ENCODE results near the gene PPT1.

Gene PPT1

GRCh38 chr1:40081871-40082270 lies 15.2 kb downstream of the PPT1 start:
- Histone ChIP-seq H3K4me3 (ENCODE audit: low read length) (no peak overlapping the region), H3K9ac (ENCODE audit: low read length) (no peak overlapping the region), H3K4me1 (ENCODE audit: control insufficient read depth, insufficient read depth, low read length) (no peaks in the 10 kb centered on the region), H3K36me3 (ENCODE audit: control insufficient read depth, insufficient read depth, low read length) (no peaks in the 10 kb centered on the region), H3K9me3 (ENCODE audit: control insufficient read depth, low read length) (no peaks in the 10 kb centered on the region), H3K27me3 (ENCODE audit: control insufficient read depth, insufficient read depth, low read length) (no peaks in the 10 kb centered on the region)

GRCh38 chr1:40079774-40080400 lies 17.2 kb downstream of the PPT1 start:
- H3K36me3 ChIP-seq (ENCODE audit: control insufficient read depth, insufficient read depth, low read length), result no peaks in the 10 kb centered on the region
- H3K4me1 ChIP-seq (ENCODE audit: control insufficient read depth, insufficient read depth, low read length), result no peaks in the 10 kb centered on the region
- no peaks in the 10 kb centered on the region for H3K9me3 ChIP-seq (ENCODE audit: control insufficient read depth, low read length)
- no peak overlapping the region for H3K4me3 ChIP-seq (ENCODE audit: low read length)
- H3K27me3 ChIP-seq (ENCODE audit: control insufficient read depth, insufficient read depth, low read length), result no peaks in the 10 kb centered on the region
- no peak overlapping the region for H3K9ac ChIP-seq (ENCODE audit: low read length)

GRCh38 chr1:40078512-40079333 lies 18.3 kb downstream of the PPT1 start:
- Histone ChIP-seq H3K4me3 (ENCODE audit: low read length) (no peak overlapping the region), H3K36me3 (ENCODE audit: control insufficient read depth, insufficient read depth, low read length) (no peaks in the 10 kb centered on the region), H3K4me1 (ENCODE audit: control insufficient read depth, insufficient read depth, low read length) (no peaks in the 10 kb centered on the region), H3K9ac (ENCODE audit: low read length) (no peak overlapping the region), H3K9me3 (ENCODE audit: control insufficient read depth, low read length) (no peaks in the 10 kb centered on the region), H3K27me3 (ENCODE audit: control insufficient read depth, insufficient read depth, low read length) (no peaks in the 10 kb centered on the region)

GRCh38 chr1:40076895-40077312 lies 20.1 kb downstream of the PPT1 start:
- Histone ChIP-seq H3K4me3 (ENCODE audit: low read length) (no peak overlapping the region), H3K36me3 (ENCODE audit: control insufficient read depth, insufficient read depth, low read length) (peaks cover 2% of the 10 kb centered on the region), H3K9me3 (ENCODE audit: control insufficient read depth, low read length) (no peaks in the 10 kb centered on the region)

GRCh38 chr1:40075266-40075665 lies 21.8 kb downstream of the PPT1 start:
- Histone ChIP-seq H3K27me3 (ENCODE audit: control insufficient read depth, insufficient read depth, low read length) (no peaks in the 10 kb centered on the region), H3K9me3 (ENCODE audit: control insufficient read depth, low read length) (no peaks in the 10 kb centered on the region), H3K36me3 (ENCODE audit: control insufficient read depth, insufficient read depth, low read length) (peaks cover 12% of the 10 kb centered on the region), H3K4me1 (ENCODE audit: control insufficient read depth, insufficient read depth, low read length) (no peaks in the 10 kb centered on the region), H3K4me3 (ENCODE audit: low read length) (no peak overlapping the region), H3K9ac (ENCODE audit: low read length) (no peak overlapping the region)

More at GRCh38 chr1:40076895-40077312, 20.1 kb downstream of the PPT1 start:
- Histone ChIP-seq H3K27me3 (ENCODE audit: control insufficient read depth, insufficient read depth, low read length) (no peaks in the 10 kb centered on the region), H3K4me1 (ENCODE audit: control insufficient read depth, insufficient read depth, low read length) (no peaks in the 10 kb centered on the region), H3K9ac (ENCODE audit: low read length) (no peak overlapping the region)

GRCh38 chr1:40073062-40073461 lies 24.0 kb downstream of the PPT1 start:
- no peak overlapping the region for H3K4me3 ChIP-seq (ENCODE audit: low read length)
- H3K27me3 ChIP-seq (ENCODE audit: control insufficient read depth, insufficient read depth, low read length), result no peaks in the 10 kb centered on the region
- peaks cover 16% of the 10 kb centered on the region for H3K36me3 ChIP-seq (ENCODE audit: control insufficient read depth, insufficient read depth, low read length)
- no peak overlapping the region for H3K9ac ChIP-seq (ENCODE audit: low read length)
- H3K4me1 ChIP-seq (ENCODE audit: control insufficient read depth, insufficient read depth, low read length), result no peaks in the 10 kb centered on the region
- no peaks in the 10 kb centered on the region for H3K9me3 ChIP-seq (ENCODE audit: control insufficient read depth, low read length)

- Histone ChIP-seq H3K9ac (ENCODE audit: low read length) (no peak overlapping the region), H3K27me3 (ENCODE audit: control insufficient read depth, insufficient read depth, low read length) (no peaks in the 10 kb centered on the region), H3K4me3 (ENCODE audit: low read length) (no peak overlapping the region), H3K4me1 (ENCODE audit: control insufficient read depth, insufficient read depth, low read length) (no peaks in the 10 kb centered on the region), H3K36me3 (ENCODE audit: control insufficient read depth, insufficient read depth, low read length) (peaks cover 16% of the 10 kb centered on the region), H3K9me3 (ENCODE audit: control insufficient read depth, low read length) (no peaks in the 10 kb centered on the region)
These were observed 24.9 kb downstream of the PPT1 start for GRCh38 chr1:40072142-40072541.

GRCh38 chr1:40067851-40068250 lies 29.2 kb downstream of the PPT1 start:
- no peak overlapping the region for H3K9ac ChIP-seq (ENCODE audit: low read length)
- H3K4me1 ChIP-seq (ENCODE audit: control insufficient read depth, insufficient read depth, low read length), result no peaks in the 10 kb centered on the region
- no peaks in the 10 kb centered on the region for H3K9me3 ChIP-seq (ENCODE audit: control insufficient read depth, low read length)
- H3K36me3 ChIP-seq (ENCODE audit: control insufficient read depth, insufficient read depth, low read length), result peaks cover 24% of the 10 kb centered on the region
- no peaks in the 10 kb centered on the region for H3K27me3 ChIP-seq (ENCODE audit: control insufficient read depth, insufficient read depth, low read length)
- H3K4me3 ChIP-seq (ENCODE audit: low read length), result no peak overlapping the region

- Histone ChIP-seq H3K9me3 (ENCODE audit: control insufficient read depth, low read length) (no peaks in the 10 kb centered on the region), H3K36me3 (ENCODE audit: control insufficient read depth, insufficient read depth, low read length) (peaks cover 23% of the 10 kb centered on the region), H3K4me3 (ENCODE audit: low read length) (no peak overlapping the region), H3K27me3 (ENCODE audit: control insufficient read depth, insufficient read depth, low read length) (no peaks in the 10 kb centered on the region), H3K9ac (ENCODE audit: low read length) (no peak overlapping the region), H3K4me1 (ENCODE audit: control insufficient read depth, insufficient read depth, low read length) (no peaks in the 10 kb centered on the region)
These were observed 30.0 kb downstream of the PPT1 start for GRCh38 chr1:40067023-40067422.

GRCh38 chr1:40064797-40065499 lies 32.1 kb downstream of the PPT1 start:
- no peak overlapping the region for H3K4me3 ChIP-seq (ENCODE audit: low read length)
- H3K9ac ChIP-seq (ENCODE audit: low read length), result no peak overlapping the region
- H3K9me3 ChIP-seq (ENCODE audit: control insufficient read depth, low read length), result no peaks in the 10 kb centered on the region
- peaks cover 9% of the 10 kb centered on the region for H3K36me3 ChIP-seq (ENCODE audit: control insufficient read depth, insufficient read depth, low read length)
- peaks cover 5% of the 10 kb centered on the region for H3K4me1 ChIP-seq (ENCODE audit: control insufficient read depth, insufficient read depth, low read length)
- no peaks in the 10 kb centered on the region for H3K27me3 ChIP-seq (ENCODE audit: control insufficient read depth, insufficient read depth, low read length)

- H3K27me3 ChIP-seq (ENCODE audit: control insufficient read depth, insufficient read depth, low read length), result no peaks in the 10 kb centered on the region
- no peak overlapping the region for H3K9ac ChIP-seq (ENCODE audit: low read length)
- H3K4me3 ChIP-seq (ENCODE audit: low read length), result no peak overlapping the region
- peaks cover 8% of the 10 kb centered on the region for H3K36me3 ChIP-seq (ENCODE audit: control insufficient read depth, insufficient read depth, low read length)
- H3K4me1 ChIP-seq (ENCODE audit: control insufficient read depth, insufficient read depth, low read length), result peaks cover 40% of the 10 kb centered on the region
- no peaks in the 10 kb centered on the region for H3K9me3 ChIP-seq (ENCODE audit: control insufficient read depth, low read length)
These were observed 36.9 kb downstream of the PPT1 start for GRCh38 chr1:40059960-40060750.
